GOT3 (cell line): ENCODE results near the gene C17orf67.
"Not testable (repeated sequence)": the region's sequence is repeated elsewhere in the genome, so short reads cannot be mapped to it uniquely, and the experiment has no call there.

ENCODE experiments used
- DNase-seq: peaks from one replicate; lab custom pipeline; 2025; ENCODE audit warnings: mixed read lengths; lab: John Stamatoyannopoulos, UW

Gene C17orf67

DNA sequence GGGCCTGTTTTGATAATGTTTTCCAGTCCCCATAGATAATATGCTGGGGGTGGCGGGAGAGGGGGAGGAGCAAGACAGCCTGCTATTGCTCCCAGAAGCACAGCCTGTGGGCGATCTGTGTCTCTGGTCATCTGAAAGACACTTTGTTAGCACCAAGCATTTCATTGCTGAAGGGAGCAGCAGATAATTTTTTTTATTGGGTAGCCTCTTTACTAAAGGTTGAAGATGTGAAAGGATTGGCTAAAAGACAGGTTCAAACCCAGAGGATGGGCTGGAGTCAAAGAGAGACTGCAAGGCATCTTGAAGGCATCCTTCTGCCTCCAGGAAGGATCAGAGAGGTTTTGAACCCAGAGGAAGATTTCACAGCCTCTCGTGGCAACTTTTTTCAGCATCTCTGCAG lies 60.6 kb downstream of the C17orf67 start:
- no peak for DNase-seq

DNA sequence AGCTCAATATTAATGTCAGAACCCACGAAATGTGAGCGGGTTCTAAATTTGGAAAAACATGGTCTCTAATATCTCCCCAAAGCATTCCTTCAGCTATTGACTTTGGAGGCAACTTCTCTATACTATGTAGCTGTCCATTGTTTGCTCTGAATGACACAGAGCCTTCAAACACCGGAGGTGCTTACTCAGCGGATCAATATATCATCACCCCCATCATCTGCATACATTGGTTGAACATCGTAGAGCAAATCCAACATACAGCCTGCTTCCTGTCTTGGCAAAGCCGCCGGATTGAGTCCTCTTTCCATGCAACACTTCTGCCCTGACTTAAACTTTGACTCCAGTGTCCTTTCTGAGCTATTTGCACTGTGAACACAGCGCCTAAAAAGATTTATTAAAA lies 61.3 kb downstream of the C17orf67 start:
- DNase-seq: no peak

DNA sequence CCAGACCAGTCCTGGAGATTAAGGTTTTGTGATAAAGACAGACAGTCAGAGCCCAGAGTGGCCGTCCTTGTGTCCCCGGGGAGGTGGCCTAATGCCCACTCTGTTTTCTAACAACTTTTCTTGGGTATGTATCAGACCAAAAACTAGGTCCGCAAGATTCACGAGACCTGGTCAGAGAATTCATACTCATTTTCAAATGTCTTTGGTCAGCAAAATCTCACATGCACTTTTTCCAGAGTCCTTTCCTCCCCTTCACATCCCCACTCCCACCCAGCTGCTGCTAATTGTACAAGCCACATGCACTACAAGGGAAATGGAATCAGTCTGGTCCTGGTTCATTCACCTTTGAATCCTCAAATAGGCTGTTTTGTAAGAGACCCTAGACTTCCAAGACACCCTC lies 61.7 kb downstream of the C17orf67 start:
- no peak for DNase-seq

DNA sequence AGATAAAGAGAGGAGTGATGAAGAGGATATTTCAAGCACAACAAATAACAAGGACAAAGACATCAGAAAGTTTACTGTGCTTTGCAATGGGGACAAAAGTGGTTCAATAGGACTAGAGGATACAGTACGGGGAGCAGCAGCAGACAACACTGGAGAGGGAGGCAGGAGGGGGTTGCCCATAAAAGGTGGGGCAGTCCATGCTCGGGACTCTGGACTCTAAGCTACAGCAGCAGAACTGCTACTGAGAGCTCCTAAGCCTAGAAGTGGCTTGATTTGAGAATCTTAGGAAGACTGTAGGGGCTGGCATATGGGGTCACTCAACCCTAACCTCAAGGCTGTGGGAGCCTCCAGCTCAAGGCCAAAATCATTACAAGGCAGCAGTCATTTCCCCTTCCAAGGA lies 62.2 kb downstream of the C17orf67 start:
- DNase-seq: no peak

GRCh38 chr17:56770427-56770826 lies 63.3 kb downstream of the C17orf67 start:
- DNase-seq: no peak

- no peak for DNase-seq
Observed at GRCh38 chr17:56765449-56765848, 68.3 kb downstream of the C17orf67 start.

DNA sequence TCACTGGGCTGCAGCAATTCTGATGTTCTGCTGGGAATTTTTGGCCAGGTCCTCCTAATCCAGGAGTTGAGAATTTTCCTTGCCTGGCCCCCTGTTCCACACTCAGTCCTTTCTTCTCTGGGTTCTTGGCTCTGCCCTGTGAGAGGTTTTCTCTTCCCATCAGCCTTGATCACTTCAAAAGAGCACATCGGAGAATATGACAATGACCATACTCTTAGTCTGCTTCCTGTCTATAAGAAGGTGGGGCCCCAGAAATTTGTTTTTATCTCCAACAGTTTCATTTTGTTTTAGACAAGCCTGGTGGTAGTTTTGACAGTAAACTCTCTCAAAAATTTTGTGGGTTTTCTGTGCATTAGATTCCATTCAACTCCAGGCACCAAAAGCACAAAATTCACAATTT lies 70.7 kb downstream of the C17orf67 start:
- DNase-seq: no peak

DNA sequence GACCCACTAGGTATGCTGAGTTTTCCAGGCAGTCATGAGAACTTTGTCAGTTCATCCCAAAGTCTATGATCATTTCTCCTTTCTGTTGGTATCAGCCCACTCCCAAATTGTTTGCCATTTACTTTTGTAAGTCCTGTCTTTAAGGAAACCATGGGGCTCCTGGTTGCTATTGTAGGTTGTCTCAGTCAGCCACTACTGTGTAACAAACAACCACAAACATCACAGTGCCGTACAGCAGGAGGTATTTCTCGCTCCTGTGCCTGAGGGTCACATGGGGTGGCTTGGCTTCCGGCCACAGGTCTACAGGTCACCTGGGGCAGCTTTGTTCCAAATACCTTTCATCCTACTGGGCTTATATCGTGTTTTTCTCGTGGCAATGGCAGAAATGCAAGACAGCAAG lies 71.6 kb downstream of the C17orf67 start:
- no peak for DNase-seq

DNA sequence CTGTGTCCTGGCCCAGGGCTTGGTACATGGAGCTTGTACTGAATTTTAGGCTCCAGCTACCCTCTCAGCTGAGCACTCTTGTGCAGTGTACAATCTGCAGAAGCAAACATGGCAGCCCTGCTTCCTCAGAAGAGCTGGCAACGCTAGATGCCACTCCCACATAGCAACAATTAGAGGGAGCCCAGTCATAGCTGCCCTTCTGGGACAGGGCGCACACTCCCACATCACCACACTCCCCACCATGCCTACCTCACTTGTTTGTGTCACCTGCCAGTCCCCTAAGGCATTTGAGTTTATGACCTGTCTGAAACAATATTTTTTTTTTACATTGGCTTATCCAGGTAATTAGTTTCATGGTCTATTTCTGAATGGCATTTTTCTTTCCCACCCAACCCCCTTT lies 72.3 kb downstream of the C17orf67 start:
- no peak for DNase-seq

DNA sequence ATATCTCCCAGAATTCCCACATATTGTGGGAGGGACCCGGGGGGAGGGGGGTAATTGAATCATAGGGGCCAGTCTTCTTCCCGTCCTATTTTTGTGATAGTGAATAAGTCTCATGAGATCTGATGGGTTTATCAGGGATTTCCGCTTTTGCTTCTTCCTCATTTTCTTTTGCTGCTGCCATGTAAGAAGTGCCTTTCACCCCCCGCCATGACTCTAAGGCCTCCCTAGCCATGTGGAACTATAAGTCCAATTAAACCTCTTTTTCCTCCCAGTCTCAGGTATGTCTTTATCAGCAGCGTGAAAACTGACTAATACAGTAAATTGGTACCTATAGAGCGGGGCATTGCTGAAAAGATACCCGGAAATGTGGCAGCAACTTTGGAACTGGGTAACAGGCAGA lies 76.1 kb downstream of the C17orf67 start:
- not testable (repeated sequence) for DNase-seq

GRCh38 chr17:56756536-56756935 lies 77.2 kb downstream of the C17orf67 start:
- no peak for DNase-seq

DNA sequence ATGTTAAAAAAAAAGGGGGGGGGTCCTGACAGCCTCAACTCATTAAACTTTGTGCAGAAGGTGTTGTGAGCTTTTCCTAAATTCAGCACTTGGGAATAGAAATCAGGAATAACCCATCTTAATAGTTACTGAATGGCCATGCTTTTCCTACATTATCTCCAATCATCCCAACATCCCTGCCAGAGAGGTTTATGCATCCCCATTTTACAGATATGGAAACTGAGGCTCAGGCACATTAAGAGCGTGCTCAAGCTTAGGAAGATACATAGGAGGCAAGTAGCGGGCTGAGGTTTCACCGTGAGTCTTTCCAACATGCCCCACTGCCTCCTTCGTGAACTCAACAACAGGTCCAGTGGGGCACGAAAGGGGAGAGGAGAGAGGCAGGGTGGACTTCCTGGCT lies 78.4 kb downstream of the C17orf67 start:
- no peak for DNase-seq

DNA sequence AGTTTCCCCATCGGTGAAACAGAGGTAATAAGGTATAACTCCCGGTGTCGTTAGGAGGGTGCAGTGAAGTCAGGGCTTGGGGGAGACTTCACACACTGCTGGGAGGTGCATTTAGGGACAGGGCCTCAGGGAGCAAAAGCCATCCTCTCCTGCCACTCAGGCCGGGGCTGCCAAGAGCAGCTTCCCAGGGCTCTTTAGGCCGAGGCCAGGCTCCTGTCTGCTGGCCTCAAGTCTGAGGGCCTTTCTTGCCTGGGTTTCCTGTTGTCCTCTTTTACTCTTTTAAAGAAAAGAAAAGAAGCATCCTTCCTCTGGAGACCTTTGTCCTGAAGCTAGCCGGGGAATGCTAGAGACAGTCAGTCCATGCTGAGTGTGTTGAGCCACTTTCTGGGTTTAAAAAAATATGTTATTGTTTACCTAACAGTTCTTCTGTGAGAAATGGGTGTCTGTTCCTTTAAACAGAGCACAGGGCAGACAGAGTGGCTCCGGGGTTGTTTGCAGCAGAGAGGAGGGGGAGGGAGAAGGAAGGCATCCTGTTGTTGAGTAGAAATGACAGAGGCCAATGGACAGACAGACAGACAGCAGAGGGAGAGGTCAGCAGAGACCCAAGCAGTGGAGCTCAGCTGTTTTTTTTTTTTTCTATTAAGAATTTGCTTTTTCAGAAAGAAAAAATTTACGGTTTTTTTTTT lies 79.1 kb downstream of the C17orf67 start:
- DNase-seq: no peak

DNA sequence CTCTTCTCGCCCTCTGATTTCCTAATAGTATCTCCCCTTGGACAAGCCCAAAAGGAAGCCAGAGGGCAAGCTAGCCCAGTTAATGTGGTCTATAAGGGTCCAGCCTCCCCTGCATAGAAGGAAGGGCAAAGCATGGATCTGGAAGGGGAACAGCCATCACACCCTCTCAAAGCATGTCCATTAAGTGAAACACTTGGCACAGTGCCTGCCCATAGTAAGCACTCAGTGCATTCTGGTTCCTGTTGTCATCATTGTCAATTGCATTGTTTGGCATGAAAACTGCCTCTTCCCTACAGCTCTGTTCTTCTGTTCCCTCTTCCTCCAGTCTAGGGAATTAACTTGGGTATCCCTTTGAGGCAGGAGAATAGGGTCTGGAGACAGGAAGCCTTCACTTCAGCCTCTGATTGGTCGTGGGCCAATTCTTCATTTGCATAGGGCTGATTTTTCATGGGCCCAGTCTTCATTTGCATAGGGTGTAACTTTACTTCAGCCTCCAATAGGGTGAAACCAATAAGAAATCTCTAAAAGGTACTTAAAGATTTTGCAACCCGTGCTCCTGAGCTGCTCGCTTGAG lies 81.4 kb downstream of the C17orf67 start:
- no peak for DNase-seq

DNA sequence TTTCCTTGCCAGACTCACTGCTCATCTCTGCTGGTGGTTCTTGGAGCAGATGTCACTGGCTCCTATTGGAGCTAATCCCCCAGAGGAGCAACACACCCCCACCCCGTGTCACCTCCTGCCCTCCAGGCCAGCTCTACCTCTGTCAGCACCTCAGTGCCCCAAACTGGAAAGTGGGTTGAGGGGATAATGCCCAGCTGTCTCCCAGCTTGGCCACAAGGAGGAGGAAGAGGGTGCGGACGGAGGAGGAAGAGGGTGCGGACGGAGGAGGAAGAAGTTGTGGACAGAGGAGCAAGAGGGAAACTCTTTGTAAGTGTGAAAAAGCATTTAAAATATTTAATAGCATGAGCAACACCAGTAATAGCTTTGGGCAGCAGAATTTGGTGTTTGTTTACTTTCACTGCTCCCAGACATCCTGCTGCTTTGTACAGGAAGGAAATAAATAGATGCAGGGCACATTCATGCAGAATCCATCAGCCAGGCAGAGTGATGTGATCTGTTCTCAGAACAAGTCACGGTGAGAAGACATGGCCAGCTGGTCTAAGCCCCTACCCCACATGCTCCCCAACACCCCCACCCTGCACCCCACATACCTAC lies 82.5 kb downstream of the C17orf67 start:
- DNase-seq: no peak

DNA sequence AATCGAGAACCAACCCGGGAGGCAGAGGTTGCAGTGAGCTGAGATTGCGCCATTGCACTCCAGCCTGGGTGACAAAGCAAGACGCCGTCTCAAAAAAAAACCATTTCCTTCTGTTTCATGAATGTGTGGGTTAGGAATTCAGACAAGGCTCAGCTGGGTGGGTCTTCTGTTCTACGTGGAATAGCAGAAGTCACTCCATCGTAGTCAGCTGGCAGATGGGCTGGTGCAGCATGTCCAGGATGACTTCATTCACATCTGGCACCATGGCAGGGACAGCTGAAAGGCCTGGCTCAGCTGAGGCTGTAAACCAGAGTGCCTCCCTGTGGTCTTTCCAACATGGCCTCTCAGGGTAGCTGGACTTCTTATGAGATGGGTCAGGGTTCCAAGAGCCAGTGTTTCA lies 89.0 kb downstream of the C17orf67 start:
- DNase-seq: no peak

- no peak for DNase-seq
Observed at GRCh38 chr17:56742601-56743000, 91.1 kb downstream of the C17orf67 start.
